GM12878 (cell line): ENCODE results near the gene SLC45A1. TPM values are rescaled to one million over a fixed set of nuclear protein-coding genes. Genes with fewer than 3 reads are reported as not detected.

Experiments used
- ATAC-seq: fragments of 200-7000 bp; cut with Tn5 transposase; 3 replicates; pipeline ENCODE4 v1.9.1; 2020; ENCODE audit warnings: mild to moderate bottlenecking, moderate library complexity
- BruUV-seq: library from RNA; stranded (reverse); fragments of 400-500 nt; replicated peaks from 2 replicates; lab custom pipeline; 2021; lab: Mats Ljungman, UMichigan
- CTCF ChIA-PET: fragments of 300-600 bp; sonication (Branson Sonifier 250); formaldehyde crosslinking; extraction: SDS; loops from one replicate; lab custom pipeline; 2021; ENCODE audit warnings: inconsistent platforms; lab: Yijun Ruan, JAX
- POLR2A ChIA-PET: fragments of 350-600 bp; formaldehyde crosslinking; extraction: SDS; loops from one replicate; lab custom pipeline; 2021; ENCODE audit warnings: inconsistent platforms; lab: Charles Lee
- RAD21 ChIA-PET: fragments of 300-600 bp; sonication (Branson Sonifier 250); formaldehyde crosslinking; loops from one replicate; lab custom pipeline; 2023; ENCODE audit warnings: antibody characterized with exemption; ENCODE audit not compliant: unreplicated experiment; lab: Charles Lee
- SMC1A ChIA-PET: fragments of 300-600 bp; sonication (Branson Sonifier 250); formaldehyde crosslinking; loops from one replicate; lab custom pipeline; 2023; ENCODE audit not compliant: unreplicated experiment, uncharacterized antibody; lab: Charles Lee
- DNase-seq: peaks from one replicate; pipeline ENCODE4 v3.0.0-alpha.2; 2011; ENCODE audit warnings: low read depth, low spot score
- FAIRE-seq: peaks from 3 replicates; lab custom pipeline; 2011; peaks lifted over from hg19 to GRCh38; lab: Jason Lieb, UNC
- H2AFZ ChIP-seq: 2 replicates; pipeline ENCODE4 v1.6.0; 2011; ENCODE audit warnings: low read depth, low read length, control low read depth; ENCODE audit not compliant: control insufficient read depth
- H3K27ac ChIP-seq: 2 replicates; pipeline ENCODE4 v1.5.1; 2011; ENCODE audit warnings: control low read depth; ENCODE audit not compliant: control insufficient read depth, insufficient read depth
- H3K27me3 ChIP-seq, 2 experiments: replicated peaks in 1 of 2; 2 replicates each; pipeline versions ENCODE4 v1.6.0 to v1.6.1; 2011; ENCODE audit warnings: low read length in 1 of 2; ENCODE audit not compliant: control insufficient read depth in 2 of 2, insufficient read depth in 2 of 2
- H3K36me3 ChIP-seq, 2 experiments: 2 replicates each; pipeline ENCODE4 v1.5.1; 2011; ENCODE audit warnings: low read length in 1 of 2; ENCODE audit not compliant: control insufficient read depth in 2 of 2, insufficient read depth in 2 of 2
- H3K4me1 ChIP-seq: 2 replicates; pipeline ENCODE4 v1.6.1; 2011; ENCODE audit warnings: mild to moderate bottlenecking, low read length, moderate library complexity, mixed read lengths; ENCODE audit not compliant: control insufficient read depth, insufficient read depth
- H3K4me2 ChIP-seq: 2 replicates; pipeline ENCODE4 v1.6.0; 2011; ENCODE audit warnings: control low read depth; ENCODE audit not compliant: control insufficient read depth, insufficient read depth
- H3K4me3 ChIP-seq: fragments of 200-600 bp; sonication (generic); 2 replicates; pipeline ENCODE4 v1.5.1; 2016
- H3K79me2 ChIP-seq: 2 replicates; pipeline ENCODE4 v1.6.0; 2011; ENCODE audit warnings: low read length; ENCODE audit not compliant: control insufficient read depth, insufficient read depth
- H3K9ac ChIP-seq: 2 replicates; pipeline ENCODE4 v1.8.0; 2011; ENCODE audit warnings: low read length, control low read depth, mixed read lengths; ENCODE audit not compliant: control insufficient read depth, insufficient read depth
- H3K9me3 ChIP-seq: replicated peaks from 3 replicates; pipeline ENCODE4 v1.5.1; 2011; ENCODE audit warnings: mild to moderate bottlenecking, low read length; ENCODE audit not compliant: control insufficient read depth, insufficient read depth
- H4K20me1 ChIP-seq: 2 replicates; pipeline ENCODE4 v1.6.0; 2011; ENCODE audit not compliant: control insufficient read depth, insufficient read depth
- ATF2 ChIP-seq: IDR thresholded peaks from 2 replicates; pipeline ENCODE4 v1.6.1; 2012; ENCODE audit warnings: low read length, inconsistent platforms
- CHD4 ChIP-seq: fragments of 200-600 bp; sonication (generic); IDR thresholded peaks from 2 replicates; pipeline ENCODE4 v1.6.1; 2016; ENCODE audit warnings: mild to moderate bottlenecking
- E2F8 ChIP-seq: fragments of 450-650 bp; IDR thresholded peaks from 2 replicates; pipeline ENCODE4 v1.6.1; 2018; ENCODE audit warnings: mild to moderate bottlenecking, low read depth, moderate library complexity; ENCODE audit not compliant: partially characterized antibody
- HCFC1 ChIP-seq: fragments of 150-350 bp; IDR thresholded peaks from 2 replicates; pipeline ENCODE4 v1.6.1; 2014; ENCODE audit warnings: low read length
- HDAC2 ChIP-seq: fragments of 200-600 bp; sonication (generic); IDR thresholded peaks from 2 replicates; pipeline ENCODE4 v1.6.1; 2017
- JUND ChIP-seq: IDR thresholded peaks from 2 replicates; pipeline ENCODE4 v1.6.1; 2012; ENCODE audit warnings: low read depth, mild to moderate bottlenecking, low read length, improper control_type of control experiment, moderate library complexity
- MXI1 ChIP-seq: fragments of 150-350 bp; IDR thresholded peaks from 2 replicates; pipeline ENCODE4 v1.6.1; 2011; ENCODE audit warnings: low read depth, mild to moderate bottlenecking, inconsistent platforms, low read length, improper control_type of control experiment
- MYC ChIP-seq: IDR thresholded peaks from 2 replicates; pipeline ENCODE4 v1.6.1; 2011; ENCODE audit warnings: mild to moderate bottlenecking, low read length, moderate library complexity, inconsistent platforms; ENCODE audit not compliant: insufficient read depth, insufficient replicate concordance, insufficient read length, severe bottlenecking
- NFYA ChIP-seq: IDR thresholded peaks from 2 replicates; pipeline ENCODE4 v1.6.1; 2011; ENCODE audit warnings: low read depth, mild to moderate bottlenecking, low read length, improper control_type of control experiment, borderline replicate concordance
- NR2F1 ChIP-seq: fragments of 450-650 bp; conservative IDR thresholded peaks from 2 replicates; pipeline ENCODE4 v1.6.1; 2017; ENCODE audit warnings: mild to moderate bottlenecking
- NRF1 ChIP-seq: conservative IDR thresholded peaks from 2 replicates; pipeline ENCODE4 v1.6.1; 2011; ENCODE audit warnings: mild to moderate bottlenecking, low read depth, low read length, improper control_type of control experiment
- RBBP5 ChIP-seq: fragments of 200-600 bp; sonication (generic); conservative IDR thresholded peaks from 2 replicates; pipeline ENCODE4 v1.6.1; 2016
- SIX5 ChIP-seq: IDR thresholded peaks from 2 replicates; pipeline ENCODE4 v1.6.1; 2011; ENCODE audit warnings: mild to moderate bottlenecking, low read depth, low read length, moderate library complexity; ENCODE audit not compliant: severe bottlenecking
- SMAD5 ChIP-seq: IDR thresholded peaks from 2 replicates; pipeline ENCODE4 v1.6.1; 2016; ENCODE audit warnings: antibody characterized with exemption, low read depth
- SMARCA5 ChIP-seq: fragments of 450-650 bp; IDR thresholded peaks from 2 replicates; pipeline ENCODE4 v1.6.1; 2017; ENCODE audit warnings: mild to moderate bottlenecking
- WGBS: methylation state at CpG from one replicate; pipeline ENCODE4 v1.1.6; 2016; ENCODE audit warnings: low lambda C conversion rate; ENCODE audit not compliant: insufficient replicate concordance, insufficient coverage; ENCODE audit errors: missing lambda C conversion rate; 5-methylcytosine and 5-hydroxymethylcytosine counted together
- in situ Hi-C: fragments of 300-500 bp; cut with MboI; formaldehyde crosslinking; loops from 9 replicates; pipeline ENCODE4 v1.14.3; 2018; ENCODE audit warnings: mixed read lengths
- intact Hi-C: fragments of 100-400 bp; cut with micrococcal nuclease; formaldehyde crosslinking; loops from one replicate; pipeline ENCODE4 v1.14.2; 2022; ENCODE audit not compliant: unreplicated experiment
- polyA plus RNA-seq, 11 experiments: library from polyadenylated mRNA; depleted of rRNA in 4 of 11; unstranded in 6 of 11; stranded (reverse) in 5 of 11; fragments of >200 nt; fragmentation: Nextera tagmentation in 4 of 11; fragmentation: Illumina TruSeq in 1 of 11; extraction: Ambion mirVana in 4 of 11; extraction: Trizol in 1 of 11; gene quantifications; 1 replicate in 1 of 11; 2 replicates in 10 of 11; pipeline versions ENCODE4 v1.2.1 to v1.2.3, GENCODE V29; 2011 to 2016; ENCODE audit warnings: inconsistent platforms in 2 of 11, missing spikeins in 2 of 11, low read depth in 1 of 11
- total RNA-seq, 4 experiments: library from RNA; depleted of rRNA in 3 of 4; stranded (reverse); fragments of >200 nt in 3 of 4; fragmentation: Illumina TruSeq in 1 of 4; extraction: Trizol in 1 of 4; gene quantifications; 2 replicates each; pipeline versions ENCODE4 v1.2.1 to v1.2.3, GENCODE V29; 2013 to 2021
- TF ChIP-seq, protein P1 (sequence below): fragments of 450-650 bp; IDR thresholded peaks from 2 replicates; pipeline ENCODE4 v1.6.1; 2016; ENCODE audit warnings: mild to moderate bottlenecking

Gene SLC45A1
- total and polyA plus RNA-seq, 10 of the 15 experiments (the other 5 are each of a cell fraction or from before 2014, with no cell fraction given) = 0.07 to 0.23 (median 0.13) TPM; not detected in 6

GRCh38 chr1:8329439-8329838, 11.5 kb downstream of the SLC45A1 start (continued):
- no peak for TF ChIP-seq CHD4
- TF ChIP-seq, all 136 proteins: peak for 0

DNA sequence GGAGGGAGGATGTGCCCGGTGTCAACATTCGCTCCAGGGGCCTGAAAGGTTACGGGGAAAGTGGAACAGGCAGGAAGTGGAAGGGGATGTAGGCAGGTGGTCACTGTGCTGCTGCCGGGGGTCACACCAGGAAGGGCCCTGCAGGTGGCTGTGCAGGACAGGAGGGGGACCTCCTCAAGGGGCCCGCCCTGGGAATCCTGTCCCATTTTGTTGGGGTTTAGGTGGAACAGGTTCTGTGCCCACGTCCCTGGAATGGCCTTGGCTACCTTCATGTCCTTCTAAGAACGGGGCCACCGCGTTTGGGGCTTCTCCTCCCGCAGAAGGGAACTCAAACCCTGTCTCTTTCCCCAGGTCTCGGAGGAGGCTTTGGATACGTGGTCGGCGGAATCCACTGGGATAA, 11.9 kb downstream of the SLC45A1 start:
- intact Hi-C loops = no loop called here
- H3K4me3 ChIP-seq = no peak overlapping the region
- no peaks in the 10 kb centered on the region for H3K79me2 ChIP-seq
- POLR2A ChIA-PET = no interaction called here
- no peak overlapping the region for H3K27ac ChIP-seq
- WGBS = 51% methylated on average over 10 of the region's 14 CpGs
- no peak for FAIRE-seq
- H3K27me3 ChIP-seq = no peaks in the 10 kb centered on the region; a peak in 1 of 4 replicates
- H3K9me3 ChIP-seq = no peaks in the 10 kb centered on the region
- BruUV-seq = no TSS peak
- H2AFZ ChIP-seq = no peak overlapping the region
- no peak for ATAC-seq
- H3K9ac ChIP-seq = no peak overlapping the region
- H3K4me1 ChIP-seq = no peaks in the 10 kb centered on the region
- no peak overlapping the region for H3K4me2 ChIP-seq
- SMC1A ChIA-PET = no interaction called here
- CTCF ChIA-PET = no interaction called here
- no peaks in the 10 kb centered on the region for H3K36me3 ChIP-seq
- TF ChIP-seq MXI1 = no peak
- no peak for TF ChIP-seq ATF2
- TF ChIP-seq SIX5 = no peak
- TF ChIP-seq HCFC1 = no peak
- TF ChIP-seq, protein P1, sequence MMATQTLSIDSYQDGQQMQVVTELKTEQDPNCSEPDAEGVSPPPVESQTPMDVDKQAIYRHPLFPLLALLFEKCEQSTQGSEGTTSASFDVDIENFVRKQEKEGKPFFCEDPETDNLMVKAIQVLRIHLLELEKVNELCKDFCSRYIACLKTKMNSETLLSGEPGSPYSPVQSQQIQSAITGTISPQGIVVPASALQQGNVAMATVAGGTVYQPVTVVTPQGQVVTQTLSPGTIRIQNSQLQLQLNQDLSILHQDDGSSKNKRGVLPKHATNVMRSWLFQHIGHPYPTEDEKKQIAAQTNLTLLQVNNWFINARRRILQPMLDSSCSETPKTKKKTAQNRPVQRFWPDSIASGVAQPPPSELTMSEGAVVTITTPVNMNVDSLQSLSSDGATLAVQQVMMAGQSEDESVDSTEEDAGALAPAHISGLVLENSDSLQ = no peak
- TF ChIP-seq NFYA = no peak
- TF ChIP-seq HDAC2 = no peak
- no peak for TF ChIP-seq MYC
- no peak for TF ChIP-seq SMARCA5
- no peak for TF ChIP-seq E2F8
- TF ChIP-seq RBBP5 = no peak
- TF ChIP-seq NRF1 = no peak
- TF ChIP-seq NR2F1 = no peak
- TF ChIP-seq JUND = no peak
- TF ChIP-seq SMAD5 = no peak
- TF ChIP-seq, all 136 proteins: peak for 0
- DNase-seq = no peak
- H4K20me1 ChIP-seq = no peaks in the 10 kb centered on the region
- in situ Hi-C loops = no loop called here
- RAD21 ChIA-PET = no interaction called here
